ACC112 (cell line): ENCODE results near the gene PHAF1.
A peak's percentile ranks its signal among the peaks of the same experiment; 100 is the strongest.

Source experiments
- H2AFZ ChIP-seq: fragments of 200-600 bp; sonication (generic); one replicate; pipeline ENCODE4 v1.6.0; 2017; ENCODE audit warnings: antibody characterized with exemption, low read length; ENCODE audit not compliant: unreplicated experiment
- H3K27ac ChIP-seq: fragments of 200-600 bp; sonication (generic); 2 replicates; pipeline ENCODE4 v1.5.1; 2014; ENCODE audit warnings: low read depth, mild to moderate bottlenecking, antibody characterized with exemption, low read length, moderate library complexity
- H3K27me3 ChIP-seq: fragments of 200-600 bp; sonication (generic); 2 replicates; pipeline ENCODE4 v1.6.1; 2014; ENCODE audit warnings: mild to moderate bottlenecking, antibody characterized with exemption, low read length, moderate library complexity, mixed read lengths; ENCODE audit not compliant: insufficient read depth
- H3K36me3 ChIP-seq: fragments of 200-600 bp; sonication (generic); 2 replicates; pipeline ENCODE4 v1.6.1; 2016; ENCODE audit warnings: mild to moderate bottlenecking, antibody characterized with exemption, low read length, moderate library complexity, mixed read lengths; ENCODE audit not compliant: insufficient read depth
- H3K4me1 ChIP-seq: fragments of 200-600 bp; sonication (generic); one replicate; pipeline ENCODE4 v1.6.1; 2016; ENCODE audit warnings: low read length, mixed read lengths; ENCODE audit not compliant: insufficient read depth, unreplicated experiment, control insufficient read depth
- H3K4me3 ChIP-seq: fragments of 200-600 bp; sonication (generic); 2 replicates; pipeline ENCODE4 v1.5.1; 2014; ENCODE audit warnings: mild to moderate bottlenecking, low read depth, low read length
- H3K79me2 ChIP-seq: fragments of 200-600 bp; sonication (generic); one replicate; pipeline ENCODE4 v1.6.0; 2016; ENCODE audit warnings: low read length; ENCODE audit not compliant: control insufficient read depth, unreplicated experiment, insufficient read depth

PHAF1 gene

GRCh38 chr16:67163164-67163998 is 53.6 kb downstream of the PHAF1 start:
- H3K4me3 ChIP-seq: no peak overlapping the region
- H2AFZ ChIP-seq: no peak overlapping the region
- no peak overlapping the region for H3K27ac ChIP-seq
- no peaks in the 10 kb centered on the region for H3K4me1 ChIP-seq
- H3K36me3 ChIP-seq: no peaks in the 10 kb centered on the region
- H3K79me2 ChIP-seq: no peaks in the 10 kb centered on the region
- no peaks in the 10 kb centered on the region for H3K27me3 ChIP-seq

- Histone ChIP-seq H3K4me3 (0 out of 2 replicates have a peak overlapping the region, but pooled peaks have one; percentile 14), H3K4me1 (peaks cover 2% of the 10 kb centered on the region), H3K27me3 (no peaks in the 10 kb centered on the region), H3K79me2 (no peaks in the 10 kb centered on the region), H3K27ac (no peak overlapping the region), H2AFZ (no peak overlapping the region), H3K36me3 (no peaks in the 10 kb centered on the region)
These were observed 54.3 kb downstream of the PHAF1 start for GRCh38 chr16:67163999-67164558.

- H3K27me3 ChIP-seq: no peaks in the 10 kb centered on the region
- H3K79me2 ChIP-seq: no peaks in the 10 kb centered on the region
- H3K27ac ChIP-seq: no peak within 1 kb of the TSS
- H3K4me3 ChIP-seq: 0 out of 2 replicates have a peak within 1 kb of the TSS, but pooled peaks have one; percentile 14
- no peak within 1 kb of the TSS for H2AFZ ChIP-seq
- no peaks in the 10 kb centered on the region for H3K36me3 ChIP-seq
- H3K4me1 ChIP-seq: peaks cover 4% of the 10 kb centered on the region
These were observed 54.9 kb downstream of the PHAF1 start, which contains the start of gene HSF4 for GRCh38 chr16:67164599-67165061. TSS of gene HSF4 (plus strand) at chr16:67164745. CDS start at chr16:67164812, 67 bp downstream.

GRCh38 chr16:67165121-67166078 is 55.7 kb downstream of the PHAF1 start:
- Histone ChIP-seq H3K27me3 (no peaks in the 10 kb centered on the region), H2AFZ (no peak overlapping the region), H3K4me1 (peaks cover 4% of the 10 kb centered on the region), H3K4me3 (no peak overlapping the region), H3K36me3 (no peaks in the 10 kb centered on the region), H3K79me2 (no peaks in the 10 kb centered on the region), H3K27ac (no peak overlapping the region)

GRCh38 chr16:67166110-67166547 is 56.4 kb downstream of the PHAF1 start:
- Histone ChIP-seq H3K27me3 (no peaks in the 10 kb centered on the region), H3K79me2 (no peaks in the 10 kb centered on the region), H3K27ac (no peak overlapping the region), H3K36me3 (no peaks in the 10 kb centered on the region), H3K4me3 (no peak overlapping the region), H3K4me1 (peaks cover 9% of the 10 kb centered on the region), H2AFZ (no peak overlapping the region)

GRCh38 chr16:67166598-67167168 is 56.9 kb downstream of the PHAF1 start:
- Histone ChIP-seq H3K27ac (no peak overlapping the region), H3K4me1 (peaks cover 14% of the 10 kb centered on the region)

GRCh38 chr16:67167588-67167987 is 57.8 kb downstream of the PHAF1 start:
- H3K4me3 ChIP-seq: no peak overlapping the region
- peaks cover 14% of the 10 kb centered on the region for H3K4me1 ChIP-seq
- no peaks in the 10 kb centered on the region for H3K36me3 ChIP-seq
- H3K27me3 ChIP-seq: no peaks in the 10 kb centered on the region
- peaks cover 3% of the 10 kb centered on the region for H3K79me2 ChIP-seq
- H3K27ac ChIP-seq: no peak overlapping the region
- no peak overlapping the region for H2AFZ ChIP-seq

More at GRCh38 chr16:67166598-67167168, 56.9 kb downstream of the PHAF1 start:
- Histone ChIP-seq H2AFZ (no peak overlapping the region), H3K79me2 (peaks cover under 1% of the 10 kb centered on the region), H3K4me3 (no peak overlapping the region), H3K27me3 (no peaks in the 10 kb centered on the region), H3K36me3 (no peaks in the 10 kb centered on the region)

- no peaks in the 10 kb centered on the region for H3K27me3 ChIP-seq
- peaks cover 23% of the 10 kb centered on the region for H3K4me1 ChIP-seq
- no peak overlapping the region for H2AFZ ChIP-seq
These were observed 59.3 kb downstream of the PHAF1 start for GRCh38 chr16:67169011-67169451.

GRCh38 chr16:67169642-67170167 is 60.0 kb downstream of the PHAF1 start:
- Histone ChIP-seq H2AFZ (peak overlapping the region; percentile 90), H3K4me3 (peak overlapping the region; percentile 80), H3K36me3 (no peaks in the 10 kb centered on the region), H3K27ac (peak overlapping the region; percentile 90), H3K4me1 (peaks cover 28% of the 10 kb centered on the region), H3K79me2 (peaks cover 3% of the 10 kb centered on the region), H3K27me3 (no peaks in the 10 kb centered on the region)

More at GRCh38 chr16:67169011-67169451, 59.3 kb downstream of the PHAF1 start:
- H3K4me3 ChIP-seq: no peak overlapping the region
- H3K79me2 ChIP-seq: peaks cover 3% of the 10 kb centered on the region
- no peak overlapping the region for H3K27ac ChIP-seq
- no peaks in the 10 kb centered on the region for H3K36me3 ChIP-seq
